H1 (cell line): ENCODE measurements around the gene HMGN1. TPM values are rescaled to one million over a fixed set of nuclear protein-coding genes. Genes with fewer than 3 reads are reported as not detected.
A peak's percentile ranks its signal among the peaks of the same experiment; 100 is the strongest.

Experiments
- CTCF ChIA-PET: fragments of 300-600 bp; sonication (Branson Sonifier 250); formaldehyde crosslinking; loops from one replicate; lab custom pipeline; 2021; ENCODE audit not compliant: partially characterized antibody; lab: Charles Lee
- POLR2A ChIA-PET: fragments of 300-600 bp; sonication (Branson Sonifier 250); formaldehyde crosslinking; loops from one replicate; lab custom pipeline; 2021; ENCODE audit warnings: inconsistent platforms; ENCODE audit not compliant: partially characterized antibody; lab: Charles Lee
- DNase-seq, 2 experiments: peaks; one replicate each; pipeline versions ENCODE4 v3.0.0 to v3.0.0-alpha.2; 2010 to 2022; ENCODE audit warnings: low spot score in 2 of 2, low read depth in 1 of 2, mixed read lengths in 1 of 2
- FAIRE-seq: peaks from 2 replicates; lab custom pipeline; 2011; peaks lifted over from hg19 to GRCh38; lab: Jason Lieb, UNC
- H2AFZ ChIP-seq: 2 replicates; pipeline ENCODE4 v1.8.1; 2012; ENCODE audit warnings: low read length, inconsistent platforms
- H2AK5ac ChIP-seq: 2 replicates; pipeline ENCODE4 v1.6.1; 2013; ENCODE audit warnings: low read depth, low read length
- H2BK120ac ChIP-seq: replicated peaks from 2 replicates; pipeline ENCODE3; 2013; ENCODE audit warnings: low read depth, low read length, inconsistent platforms
- H2BK12ac ChIP-seq: 2 replicates; pipeline ENCODE4 v1.6.1; 2013; ENCODE audit warnings: low read depth, low read length
- H2BK15ac ChIP-seq: 2 replicates; pipeline ENCODE4 v1.6.1; 2013; ENCODE audit warnings: low read length
- H2BK20ac ChIP-seq: 2 replicates; pipeline ENCODE4 v1.6.1; 2013; ENCODE audit warnings: low read length
- H2BK5ac ChIP-seq: 2 replicates; pipeline ENCODE4 v1.6.1; 2013; ENCODE audit warnings: low read depth, low read length
- H3K14ac ChIP-seq: 2 replicates; pipeline ENCODE4 v1.6.1; 2013; ENCODE audit warnings: inconsistent platforms; ENCODE audit not compliant: insufficient read length
- H3K18ac ChIP-seq: 2 replicates; pipeline ENCODE4 v1.6.1; 2013; ENCODE audit warnings: low read length; ENCODE audit errors: extremely low read depth
- H3K23ac ChIP-seq: 2 replicates; pipeline ENCODE4 v1.6.1; 2013; ENCODE audit warnings: inconsistent platforms; ENCODE audit not compliant: insufficient read length
- H3K23me2 ChIP-seq: 2 replicates; pipeline ENCODE4 v1.6.1; 2013; ENCODE audit warnings: low read depth, low read length
- H3K27ac ChIP-seq: 2 replicates; pipeline ENCODE4 v1.6.1; 2011; ENCODE audit warnings: low read depth, low read length, inconsistent platforms
- H3K27me3 ChIP-seq, 4 experiments: replicated peaks in 1 of 4; 1 replicate in 1 of 4; 2 replicates in 3 of 4; pipeline versions ENCODE4 v1.6.1 to v1.8.1; 2011 to 2013; ENCODE audit warnings: low read length in 3 of 4, mild to moderate bottlenecking in 3 of 4, inconsistent platforms in 2 of 4, mixed read lengths in 2 of 4, moderate library complexity in 1 of 4; ENCODE audit not compliant: control insufficient read depth in 3 of 4, insufficient read depth in 3 of 4; ENCODE audit errors: extremely low read depth in 1 of 4
- H3K36me3 ChIP-seq, 4 experiments: 2 replicates each; pipeline versions ENCODE4 v1.6.1 to v1.8.1; 2011 to 2013; ENCODE audit warnings: mild to moderate bottlenecking in 4 of 4, low read length in 3 of 4, moderate library complexity in 2 of 4, control low read depth in 1 of 4, inconsistent platforms in 1 of 4; ENCODE audit not compliant: insufficient read depth in 4 of 4, control insufficient read depth in 2 of 4
- H3K4ac ChIP-seq: replicated peaks from 2 replicates; pipeline ENCODE3; 2013; ENCODE audit warnings: low read length, low read depth, mixed read lengths, inconsistent platforms; ENCODE audit not compliant: insufficient read length
- H3K4me1 ChIP-seq, 4 experiments: replicated peaks in 1 of 4; 1 replicate in 1 of 4; 2 replicates in 3 of 4; pipeline versions ENCODE4 v1.6.1 to v1.8.1; 2011 to 2013; ENCODE audit warnings: low read length in 3 of 4, inconsistent platforms in 2 of 4, mixed read lengths in 1 of 4; ENCODE audit not compliant: insufficient read depth in 4 of 4, control insufficient read depth in 3 of 4
- H3K4me2 ChIP-seq, 2 experiments: 2 replicates each; pipeline versions ENCODE4 v1.6.1 to v1.8.1; 2011 to 2013; ENCODE audit warnings: low read depth in 2 of 2, low read length in 2 of 2, control low read depth in 1 of 2, inconsistent platforms in 1 of 2, mild to moderate bottlenecking in 1 of 2; ENCODE audit not compliant: insufficient read depth in 1 of 2
- H3K4me3 ChIP-seq, 4 experiments: fragments of 200-600, 300-600 bp in 1 of 4; sonication (generic), shearing (Covaris generic), sonication (Bioruptor Twin) in 1 of 4; 2 replicates each; pipeline versions ENCODE4 v1.5.1 to v1.8.1; 2011 to 2016; ENCODE audit warnings: low read length in 4 of 4, low read depth in 3 of 4, control low read depth in 2 of 4, inconsistent platforms in 2 of 4, mild to moderate bottlenecking in 2 of 4, mixed read lengths in 1 of 4, moderate library complexity in 1 of 4; ENCODE audit not compliant: insufficient read depth in 2 of 4; ENCODE audit errors: extremely low read depth in 1 of 4
- H3K56ac ChIP-seq: replicated peaks from 2 replicates; pipeline ENCODE3; 2013; ENCODE audit warnings: low read depth, mild to moderate bottlenecking, mixed read lengths, low read length, inconsistent platforms; ENCODE audit not compliant: insufficient read length
- H3K79me1 ChIP-seq: 2 replicates; pipeline ENCODE4 v1.6.1; 2013; ENCODE audit warnings: low read depth, low read length, control low read depth
- H3K79me2 ChIP-seq, 2 experiments: 2 replicates each; pipeline versions ENCODE4 v1.6.1 to v1.8.1; 2012 to 2013; ENCODE audit warnings: low read length in 2 of 2, mild to moderate bottlenecking in 2 of 2, inconsistent platforms in 1 of 2; ENCODE audit not compliant: insufficient read depth in 2 of 2, control insufficient read depth in 1 of 2
- H3K9ac ChIP-seq, 4 experiments: replicated peaks in 1 of 4; 1 replicate in 1 of 4; 2 replicates in 3 of 4; pipeline versions ENCODE4 v1.6.1 to v1.8.1; 2011 to 2013; ENCODE audit warnings: low read depth in 3 of 4, low read length in 3 of 4, control low read depth in 2 of 4, mild to moderate bottlenecking in 2 of 4, moderate library complexity in 2 of 4, inconsistent platforms in 1 of 4; ENCODE audit errors: extremely low read depth in 1 of 4
- H3K9me3 ChIP-seq, 2 experiments: 2 replicates each; pipeline versions ENCODE4 v1.6.1 to v1.8.1; 2012 to 2013; ENCODE audit warnings: mild to moderate bottlenecking in 2 of 2, moderate library complexity in 2 of 2, control low read depth in 1 of 2, inconsistent platforms in 1 of 2, low read depth in 1 of 2, low read length in 1 of 2, mixed read lengths in 1 of 2; ENCODE audit not compliant: insufficient read depth in 2 of 2
- H4K20me1 ChIP-seq, 2 experiments: replicated peaks in 1 of 2; 2 replicates each; pipeline versions ENCODE3 to v1.8.1; 2011 to 2013; ENCODE audit warnings: inconsistent platforms in 2 of 2, low read length in 2 of 2, mild to moderate bottlenecking in 1 of 2; ENCODE audit not compliant: insufficient read depth in 2 of 2, control insufficient read depth in 1 of 2
- H4K5ac ChIP-seq: 2 replicates; pipeline ENCODE4 v1.6.1; 2013; ENCODE audit warnings: low read length, low read depth, mixed read lengths, inconsistent platforms; ENCODE audit not compliant: insufficient read length
- H4K8ac ChIP-seq: 2 replicates; pipeline ENCODE4 v1.8.0; 2013; ENCODE audit warnings: mild to moderate bottlenecking, moderate library complexity, low read length, inconsistent platforms; ENCODE audit not compliant: insufficient read depth; ENCODE audit errors: extremely low read depth
- H4K91ac ChIP-seq: replicated peaks from 2 replicates; pipeline ENCODE3; 2013; ENCODE audit warnings: low read length, mixed read lengths, inconsistent platforms; ENCODE audit not compliant: insufficient read length
- CREB1 ChIP-seq: IDR thresholded peaks from 2 replicates; pipeline ENCODE4 v1.6.1; 2012; ENCODE audit warnings: inconsistent platforms
- HDAC2 ChIP-seq, 2 experiments: fragments of 300-600 bp in 1 of 2; sonication (generic) in 1 of 2; IDR thresholded peaks; 2 replicates each; pipeline ENCODE4 v1.6.1; 2011 to 2012; ENCODE audit warnings: low read depth in 2 of 2, low read length in 2 of 2, mild to moderate bottlenecking in 2 of 2, moderate library complexity in 2 of 2, borderline replicate concordance in 1 of 2, inconsistent platforms in 1 of 2
- TAF1 ChIP-seq: IDR thresholded peaks from 2 replicates; pipeline ENCODE4 v1.6.1; 2011; ENCODE audit warnings: mild to moderate bottlenecking, low read depth, low read length
- WGBS, 2 experiments: shearing (Covaris generic) in 1 of 2; methylation state at CpG; one replicate each; pipeline versions ENCODE4 v1.1.6 to v1.1.7; 2013 to 2015; ENCODE audit warnings: low lambda C conversion rate in 2 of 2, mixed read lengths in 2 of 2, inconsistent platforms in 1 of 2, low coverage in 1 of 2, missing lambda C conversion rate in 1 of 2; ENCODE audit not compliant: insufficient replicate concordance in 2 of 2, insufficient coverage in 1 of 2, insufficient read length in 1 of 2; ENCODE audit errors: extremely low coverage in 1 of 2, missing lambda C conversion rate in 1 of 2; 5-methylcytosine and 5-hydroxymethylcytosine counted together
- polyA plus RNA-seq, 7 experiments: library from polyadenylated mRNA; depleted of rRNA in 3 of 7; stranded (reverse) in 5 of 7; unstranded in 2 of 7; fragments of >200 nt in 5 of 7; fragments of 200-250 nt in 2 of 7; gene quantifications; 1 replicate in 5 of 7; 2 replicates in 1 of 7; 4 replicates in 1 of 7; pipeline versions ENCODE4 v1.2.1 to v1.2.3, GENCODE V29; 2011 to 2013; ENCODE audit warnings: missing spikeins in 2 of 7, mixed read lengths in 2 of 7
- total RNA-seq: library from RNA; stranded (reverse); fragmentation: NEBNext Ultra II Directional; extraction: Animal tissue kit (Norgen Biotek cat#: 25700); gene quantifications from 2 replicates; pipeline ENCODE4 v1.2.1, GENCODE V29; 2021

The HMGN1 gene
- total and polyA plus RNA-seq, 2 of the 8 experiments (the other 6 are each of a cell fraction or from before 2014, with no cell fraction given) = 279 to 505 TPM

GRCh38 chr21:39346206-39346605 lies 2.7 kb downstream of the HMGN1 start:
- CTCF ChIA-PET = interaction anchor here (1.0 kb wide), 1 partner anchor 34 kb away, joined by 3 read pairs; a partner anchor contains a TSS
- no peak overlapping the region for H3K4ac ChIP-seq

More at GRCh38 chr21:39346206-39346605, 2.7 kb downstream of the HMGN1 start:
- H3K27ac ChIP-seq = no peak overlapping the region
- no peak overlapping the region for H2AK5ac ChIP-seq
- H2BK15ac ChIP-seq = no peak overlapping the region
- H2BK12ac ChIP-seq = no peak overlapping the region
- H3K4me2 ChIP-seq = peak overlapping the region; percentile 79 to 96; a peak in 3 of 4 replicates
- POLR2A ChIA-PET = interaction anchor here (0.6 to 5.2 kb wide), 17 partner anchors 8 to 99 kb away, joined by 3 to 80 read pairs (median 3); partner anchors contain the start of genes BRWD1 and LCA5L
- no peaks in the 10 kb centered on the region for H3K27me3 ChIP-seq
- H4K8ac ChIP-seq = no peak overlapping the region
- H4K91ac ChIP-seq = no peak overlapping the region
- H2BK20ac ChIP-seq = no peak overlapping the region
- no peak for DNase-seq
- H3K18ac ChIP-seq = no peak overlapping the region
- TF ChIP-seq CREB1 (no peak), TAF1 (no peak), HDAC2 (IDR thresholded peaks at IDR 0.05; ENCODE audit: borderline replicate concordance in 1 of 2, low read depth in 2 of 2, low read length in 2 of 2) (no peak)
- TF ChIP-seq, all 59 proteins: peak for 0
- 58% methylated on average over 3 of the region's 3 CpGs; no CpG with 5 or more reads in 1 of the 2 experiments for WGBS, 2 experiments
- Histone ChIP-seq H3K56ac (no peak overlapping the region), H4K5ac (no peak overlapping the region), H3K9me3 (no peaks in the 10 kb centered on the region), H4K20me1 (peaks cover 8 to 14% of the 10 kb centered on the region in 2 experiments), H2BK5ac (no peak overlapping the region), H3K23ac (no peak overlapping the region), H3K23me2 (peaks cover 3% of the 10 kb centered on the region), H3K4me3 (peak overlapping the region; percentile 17 to 100 (median 50); a peak in 3 of 8 replicates), H3K36me3 (peaks cover 20 to 63% (median 39%) of the 10 kb centered on the region in 4 experiments), H3K14ac (no peak overlapping the region), H3K9ac (no peak overlapping the region), H3K79me1 (no peaks in the 10 kb centered on the region; the same call in 1 of the 2 replicates), H3K4me1 (peaks cover 3 to 15% (median 8%) of the 10 kb centered on the region in 4 experiments; a peak in 6 of 7 replicates), H2BK120ac (no peak overlapping the region), H3K79me2 (peaks cover 10 to 35% of the 10 kb centered on the region in 2 experiments), H2AFZ (no peak overlapping the region)
- FAIRE-seq = no peak
